GM19324 (cell line): Measurements from ENCODE around the gene PIAS2.
A peak's percentile ranks its signal among the peaks of the same experiment; 100 is the strongest.
"Not testable (repeated sequence)": the region's sequence is repeated elsewhere in the genome, so short reads cannot be mapped to it uniquely, and the experiment has no call there.

Source experiments
- ATAC-seq: cut with Tn5 transposase; IDR thresholded peaks from one replicate; pipeline ENCODE4 v1.9.1; 2021; ENCODE audit warnings: mild to moderate bottlenecking, moderate library complexity; ENCODE audit not compliant: unreplicated experiment, low FRiP score

The PIAS2 gene, protein sequence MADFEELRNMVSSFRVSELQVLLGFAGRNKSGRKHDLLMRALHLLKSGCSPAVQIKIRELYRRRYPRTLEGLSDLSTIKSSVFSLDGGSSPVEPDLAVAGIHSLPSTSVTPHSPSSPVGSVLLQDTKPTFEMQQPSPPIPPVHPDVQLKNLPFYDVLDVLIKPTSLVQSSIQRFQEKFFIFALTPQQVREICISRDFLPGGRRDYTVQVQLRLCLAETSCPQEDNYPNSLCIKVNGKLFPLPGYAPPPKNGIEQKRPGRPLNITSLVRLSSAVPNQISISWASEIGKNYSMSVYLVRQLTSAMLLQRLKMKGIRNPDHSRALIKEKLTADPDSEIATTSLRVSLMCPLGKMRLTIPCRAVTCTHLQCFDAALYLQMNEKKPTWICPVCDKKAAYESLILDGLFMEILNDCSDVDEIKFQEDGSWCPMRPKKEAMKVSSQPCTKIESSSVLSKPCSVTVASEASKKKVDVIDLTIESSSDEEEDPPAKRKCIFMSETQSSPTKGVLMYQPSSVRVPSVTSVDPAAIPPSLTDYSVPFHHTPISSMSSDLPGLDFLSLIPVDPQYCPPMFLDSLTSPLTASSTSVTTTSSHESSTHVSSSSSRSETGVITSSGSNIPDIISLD

DNA sequence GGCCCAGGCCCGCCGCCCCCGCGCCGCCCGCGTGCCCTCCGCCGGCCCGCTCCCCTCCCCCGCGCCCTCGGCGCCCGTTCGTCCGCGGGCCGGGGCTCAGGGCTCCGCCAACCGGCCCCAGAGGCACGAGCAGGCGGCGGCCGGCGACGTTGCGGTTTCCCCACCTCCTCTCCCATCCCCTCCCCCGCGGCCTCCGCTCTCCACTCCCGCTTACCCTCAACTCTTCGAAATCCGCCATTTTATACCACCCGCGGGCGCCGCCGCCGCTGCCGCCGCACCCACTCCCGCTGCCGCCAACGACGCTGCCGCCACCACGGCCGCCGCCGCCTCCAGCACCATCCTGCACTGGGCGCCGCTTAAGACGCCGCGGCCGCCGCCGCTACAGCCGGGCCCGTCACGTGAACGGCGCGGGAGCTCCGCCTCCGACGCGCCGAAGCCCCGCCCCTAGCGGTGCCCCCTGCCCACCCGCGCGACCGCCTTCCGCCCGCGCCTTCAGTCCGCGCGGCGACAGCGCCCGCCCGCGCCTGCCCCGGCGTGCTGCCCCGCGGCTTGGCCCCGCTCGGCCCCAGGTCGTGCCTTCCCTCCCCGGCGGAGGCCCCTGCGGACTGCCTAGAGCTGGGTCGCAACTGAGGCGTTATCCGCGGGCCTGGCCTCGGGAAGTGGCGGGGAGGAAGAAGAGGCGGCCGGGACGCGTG is at the start of gene PIAS2, which contains the start of gene KATNAL2:
Gene PIAS2 (minus strand): TSS at position 400 of the 695 bp plus-strand sequence. CDS start 162 bp downstream, at position 238.
Gene KATNAL2 (plus strand): TSS at position 495 of the 695 bp plus-strand sequence. CDS start 29,271 bp downstream, outside the sequence.
- peak; percentile 94 for ATAC-seq

DNA sequence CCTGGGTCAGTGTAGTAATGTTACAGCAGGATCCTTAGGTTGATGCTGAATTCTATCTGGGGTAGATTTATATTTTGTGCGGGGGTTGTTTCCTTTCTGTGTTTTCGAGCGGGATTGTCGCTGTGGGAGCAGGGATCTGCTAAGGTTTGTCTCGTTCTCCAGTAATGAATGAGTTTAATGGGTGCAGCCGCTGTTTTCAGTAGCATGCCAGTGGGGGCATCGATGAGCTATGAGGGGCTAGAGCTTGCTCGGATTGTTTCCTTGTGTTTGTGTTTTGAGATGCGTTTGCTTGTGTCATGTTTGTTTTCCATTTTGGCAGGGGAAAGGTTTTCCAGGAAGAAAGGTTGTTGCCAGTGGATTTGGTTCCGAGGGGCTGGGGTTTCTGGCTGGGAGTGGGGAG is 49.0 kb upstream of the PIAS2 start:
- not testable (repeated sequence) for ATAC-seq

DNA sequence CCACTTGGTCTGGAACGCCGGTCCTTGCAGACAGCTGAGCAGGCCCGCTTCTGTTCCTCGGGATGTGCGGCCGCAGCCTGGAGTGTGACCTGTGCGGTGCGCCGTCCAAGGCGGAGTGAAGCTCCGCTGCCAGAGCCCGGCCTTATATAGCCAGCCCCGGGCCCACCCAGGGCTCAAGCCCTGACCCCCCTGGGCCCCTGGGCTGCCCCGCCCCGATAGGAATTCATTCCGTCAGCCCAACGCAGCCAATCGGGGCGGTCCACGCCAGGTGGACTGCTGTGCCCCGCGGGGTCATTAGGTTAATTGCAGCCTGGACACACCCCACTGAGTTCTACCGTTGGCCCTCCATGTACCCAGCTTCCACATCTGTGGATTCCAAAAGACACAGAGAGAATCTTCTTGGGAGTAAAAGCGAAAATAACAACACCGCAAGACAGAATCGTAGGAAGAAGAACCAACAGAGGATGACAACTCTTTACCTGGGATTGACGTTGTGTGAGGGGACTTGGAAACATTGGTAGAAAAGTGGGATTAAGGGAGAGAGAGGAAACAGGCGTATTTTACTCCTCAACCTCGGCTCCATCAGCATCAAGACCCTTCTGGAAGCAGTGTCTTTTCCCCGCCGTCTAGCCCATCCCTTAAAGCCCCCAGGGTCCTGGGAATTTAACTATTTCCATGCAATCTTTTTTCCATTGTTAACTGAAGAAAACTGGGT is 47.4 kb upstream of the PIAS2 start:
- ATAC-seq, result not testable (repeated sequence)

DNA sequence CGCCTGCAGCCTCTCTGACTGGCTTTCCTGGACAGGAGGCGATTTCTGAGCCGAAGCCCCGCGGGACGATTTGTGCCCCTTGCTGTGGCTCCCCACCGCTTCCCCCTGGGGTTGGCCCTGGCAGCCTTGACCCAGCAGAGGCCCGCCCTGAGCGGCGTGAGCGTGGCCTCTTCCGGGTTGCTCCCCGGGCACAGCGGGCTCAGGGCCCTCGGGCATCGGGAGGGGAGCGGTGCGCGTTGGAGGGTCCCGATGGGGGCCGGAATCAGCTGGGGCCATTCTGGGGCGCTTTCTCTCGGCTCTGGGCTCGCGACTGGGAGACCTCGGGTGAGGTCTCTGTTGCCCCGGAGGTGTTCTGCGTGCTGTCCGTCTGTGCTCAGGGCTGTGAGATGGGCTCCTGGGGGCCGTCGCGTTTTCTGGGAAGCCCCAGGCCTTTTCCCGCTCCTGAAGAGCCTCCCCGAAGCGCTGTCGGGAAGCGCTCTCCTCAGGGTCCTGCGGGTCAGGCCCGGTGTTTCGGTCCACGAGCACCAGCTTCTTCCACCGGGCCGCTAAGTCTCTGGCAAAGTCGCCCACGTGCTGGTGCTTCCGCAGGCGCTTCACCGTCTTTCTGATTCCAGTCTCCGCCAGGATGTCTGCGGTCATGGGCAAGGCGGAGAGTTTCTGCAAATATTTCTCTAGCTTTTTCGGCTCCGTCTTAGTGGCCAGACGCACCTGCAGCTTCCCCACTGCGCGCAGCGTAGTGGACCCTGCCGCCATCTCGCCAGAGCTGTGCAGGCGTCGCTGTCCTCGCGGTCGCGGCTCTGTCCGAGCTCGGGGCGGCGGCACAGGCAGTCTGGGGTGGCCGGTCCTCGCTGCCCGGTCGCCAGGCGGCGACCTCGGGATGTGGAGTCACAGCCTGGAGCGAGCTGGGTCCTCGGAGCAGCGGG is 46.6 kb upstream of the PIAS2 start:
- not testable (repeated sequence) for ATAC-seq

DNA sequence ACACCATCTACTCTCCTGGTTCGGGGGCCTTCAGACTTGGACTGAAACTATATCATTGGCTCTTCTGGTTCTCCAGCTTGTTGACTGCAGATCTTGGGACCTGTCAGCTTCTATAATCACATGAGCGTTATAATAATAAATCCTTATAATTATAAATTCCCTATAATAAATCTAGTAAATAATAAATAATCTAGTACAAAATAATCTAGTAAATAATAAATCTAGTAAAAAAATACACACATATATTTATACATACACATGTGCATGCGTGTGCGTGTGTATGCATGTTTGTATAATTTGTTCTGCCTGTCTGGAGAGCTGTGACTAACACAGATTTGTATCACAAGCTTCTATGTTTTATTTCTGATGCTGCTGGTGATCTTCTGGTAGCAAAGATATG is 40.9 kb upstream of the PIAS2 start:
- no peak for ATAC-seq

DNA sequence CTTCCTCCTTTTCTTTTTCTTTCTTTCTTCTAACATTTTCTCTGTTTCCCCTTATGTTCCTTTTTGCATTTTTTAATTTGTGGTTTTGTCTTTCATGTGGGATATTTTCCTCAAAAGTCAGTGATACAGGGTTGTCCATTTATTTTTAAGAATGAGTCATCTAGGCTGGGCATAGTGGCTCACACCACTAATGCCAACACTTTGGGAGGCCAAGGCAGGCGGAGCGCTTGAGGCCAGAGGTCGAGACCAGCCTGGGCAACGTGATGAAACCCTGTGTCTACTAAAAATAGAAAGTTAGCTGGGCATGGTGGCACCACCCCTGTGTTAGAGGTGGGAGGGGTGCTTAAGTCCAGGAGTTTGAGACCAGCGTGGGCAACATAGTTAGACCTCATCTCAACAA is 35.9 kb upstream of the PIAS2 start:
- no peak for ATAC-seq

DNA sequence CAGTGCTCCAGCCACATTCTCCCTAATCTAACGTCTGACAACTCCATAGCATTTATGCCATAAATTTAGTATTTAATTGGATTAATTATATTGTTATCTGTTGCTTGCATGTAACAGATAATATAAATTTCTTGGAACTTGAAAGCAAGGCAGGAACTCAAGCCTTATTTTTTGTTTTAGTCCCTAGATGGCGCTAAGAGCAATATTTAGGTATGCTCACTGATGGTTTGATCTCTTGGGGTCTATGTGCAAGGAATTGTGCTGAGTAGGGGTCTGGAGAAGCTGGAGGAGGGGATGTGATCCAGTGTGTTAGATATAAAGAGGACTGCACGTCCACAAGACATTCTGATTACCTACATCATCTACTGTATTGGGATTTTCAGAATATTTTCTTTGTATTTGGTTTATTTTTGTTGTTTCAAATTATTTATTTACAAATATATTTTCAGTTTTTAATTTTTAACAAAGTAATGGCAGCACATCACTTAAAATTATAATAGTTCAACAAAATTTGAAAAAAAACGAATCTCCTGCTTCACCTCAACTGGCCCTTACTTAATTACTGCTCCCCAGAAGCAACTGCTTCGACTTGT is 32.9 kb upstream of the PIAS2 start:
- no peak for ATAC-seq

DNA sequence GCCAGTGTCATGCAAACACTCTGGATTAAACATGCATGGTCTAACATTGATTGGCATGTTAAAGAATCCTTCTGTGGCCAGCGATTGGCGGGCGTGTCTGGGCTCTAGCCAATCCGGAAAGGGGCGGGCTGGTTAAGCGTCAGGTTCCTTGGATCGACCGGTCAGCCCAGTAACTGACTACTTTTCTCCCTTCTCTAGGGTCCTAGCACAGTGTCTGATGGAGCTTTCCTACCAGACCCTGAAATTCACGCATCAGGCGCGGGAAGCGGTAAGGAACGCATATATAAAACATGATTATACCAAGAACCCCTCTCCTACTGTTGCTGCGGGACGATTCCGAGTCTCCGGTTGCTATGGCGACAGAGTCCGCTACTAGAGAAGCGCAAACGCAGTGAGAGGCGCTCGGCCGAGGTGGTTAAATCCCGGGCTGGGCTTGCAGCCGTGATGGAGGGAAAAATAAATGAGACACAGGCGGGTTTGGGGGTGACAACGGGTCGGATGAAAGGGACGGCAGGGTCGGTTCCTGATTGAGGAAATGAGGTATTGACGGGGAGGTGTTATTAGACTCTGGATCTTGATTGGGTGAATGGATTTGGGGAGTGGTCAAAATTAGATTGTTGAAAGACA is 29.5 kb upstream of the PIAS2 start:
- peak; percentile 87 for ATAC-seq

DNA sequence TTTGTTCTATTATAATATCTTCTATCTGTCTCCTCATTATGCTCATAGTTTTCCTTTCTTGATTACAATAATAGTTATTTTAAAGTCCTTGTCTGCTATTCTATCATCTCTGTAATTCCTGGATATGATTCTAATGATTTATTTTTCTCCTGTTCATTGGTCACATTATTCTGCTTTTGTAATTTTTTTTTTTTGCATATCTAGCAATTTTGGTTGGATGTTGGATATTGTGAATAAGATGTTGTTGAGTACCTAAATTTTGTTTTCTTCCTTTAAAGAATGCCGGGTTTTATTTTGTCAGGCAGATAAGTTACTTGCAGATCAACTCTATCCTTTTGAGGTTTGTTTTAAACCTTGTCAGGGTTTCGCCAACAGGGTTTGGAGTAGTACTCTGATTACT is 25.3 kb upstream of the PIAS2 start:
- no peak for ATAC-seq

DNA sequence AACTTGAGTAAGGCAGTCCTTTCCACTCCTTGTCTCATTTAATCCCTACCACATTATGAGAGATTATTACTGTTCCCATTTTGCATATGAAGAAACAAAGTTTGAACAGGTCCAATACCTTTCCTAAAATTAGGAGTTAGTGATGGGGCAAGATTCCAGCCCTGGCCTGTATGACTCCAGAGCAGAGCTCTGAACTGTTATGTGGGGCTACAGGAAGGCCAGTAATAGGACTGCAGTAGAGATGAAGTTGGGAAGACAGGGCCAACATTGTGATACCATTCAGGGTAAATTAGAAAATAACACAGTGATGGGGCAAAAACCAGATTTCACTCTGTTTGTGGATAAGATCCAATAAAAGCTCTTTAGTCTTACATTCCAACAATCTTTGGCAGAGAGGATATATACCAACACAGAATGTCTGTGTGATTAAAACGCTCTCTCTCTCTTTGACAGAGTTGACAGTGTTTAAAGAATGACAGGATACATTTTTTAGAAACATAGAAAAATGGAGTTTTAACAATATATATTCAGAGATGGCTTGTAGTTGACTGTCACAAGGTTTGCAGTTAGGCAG is 22.8 kb upstream of the PIAS2 start:
- no peak for ATAC-seq

DNA sequence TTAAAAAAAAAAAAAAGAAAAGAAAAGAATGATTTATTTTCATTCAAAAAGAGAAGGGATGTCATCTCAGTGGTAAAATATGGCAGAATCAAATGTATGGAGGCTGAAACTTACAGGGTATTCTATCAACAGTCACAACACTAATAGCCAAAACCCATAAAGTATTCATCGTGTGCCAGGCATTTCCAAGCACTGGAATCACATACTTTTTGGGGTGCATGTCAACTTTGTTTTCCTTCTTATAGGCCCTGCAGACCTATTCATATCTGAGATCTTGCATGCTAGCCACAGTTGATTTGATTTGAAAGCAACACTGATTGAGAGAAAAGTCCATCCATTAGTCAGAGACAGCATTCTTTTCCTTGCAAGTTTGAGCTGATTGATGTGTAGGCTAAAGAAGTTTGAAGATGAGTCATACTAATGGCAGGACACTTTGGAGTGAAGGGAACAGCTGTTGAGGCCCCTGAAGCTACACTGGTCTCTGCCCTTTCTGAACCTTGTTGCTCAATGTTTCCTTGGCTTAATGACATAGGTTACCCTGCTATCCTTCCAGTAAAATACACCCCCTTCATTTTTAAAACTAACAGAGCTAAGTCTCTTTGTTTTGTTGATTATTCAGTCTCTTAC is 22.1 kb upstream of the PIAS2 start:
- no peak for ATAC-seq

DNA sequence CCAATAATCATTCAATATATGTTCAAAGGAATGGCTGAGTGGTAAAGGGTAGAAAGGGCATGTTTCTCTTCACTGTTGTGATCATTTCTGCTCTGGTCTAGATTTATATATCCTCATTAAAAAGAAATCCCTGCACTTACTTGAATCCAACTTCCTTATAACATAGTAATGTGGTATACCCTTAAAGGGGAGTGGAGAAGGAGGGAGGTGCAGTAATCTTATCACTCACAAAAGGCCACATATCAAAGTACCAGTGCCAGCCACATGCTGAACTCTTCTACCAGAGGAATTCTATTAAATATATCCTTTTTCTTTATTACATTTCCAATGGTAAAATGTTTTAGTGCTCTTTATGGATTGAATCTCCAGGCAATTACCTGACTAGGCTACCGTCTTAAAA is 3.3 kb upstream of the PIAS2 start:
- ATAC-seq, result no peak

DNA sequence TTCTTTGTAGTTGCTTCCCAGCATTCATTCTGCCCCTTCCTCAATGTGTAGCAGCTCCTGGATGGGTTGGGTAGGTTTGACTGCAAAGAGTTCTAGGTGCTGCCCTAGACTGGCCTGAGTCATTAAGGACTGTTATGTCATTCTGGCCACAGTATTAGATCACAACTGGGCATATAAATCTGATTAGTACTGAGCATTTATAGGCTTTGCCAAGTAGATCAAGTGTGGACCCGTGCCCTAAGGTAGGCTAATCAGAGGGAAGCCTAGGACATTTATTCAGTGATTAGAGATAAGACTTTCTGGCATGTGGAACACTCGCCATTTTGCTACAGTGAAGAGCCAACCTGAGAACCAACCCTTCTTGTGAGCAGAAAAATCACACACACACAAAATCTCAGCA is 2.8 kb upstream of the PIAS2 start:
- no peak for ATAC-seq

DNA sequence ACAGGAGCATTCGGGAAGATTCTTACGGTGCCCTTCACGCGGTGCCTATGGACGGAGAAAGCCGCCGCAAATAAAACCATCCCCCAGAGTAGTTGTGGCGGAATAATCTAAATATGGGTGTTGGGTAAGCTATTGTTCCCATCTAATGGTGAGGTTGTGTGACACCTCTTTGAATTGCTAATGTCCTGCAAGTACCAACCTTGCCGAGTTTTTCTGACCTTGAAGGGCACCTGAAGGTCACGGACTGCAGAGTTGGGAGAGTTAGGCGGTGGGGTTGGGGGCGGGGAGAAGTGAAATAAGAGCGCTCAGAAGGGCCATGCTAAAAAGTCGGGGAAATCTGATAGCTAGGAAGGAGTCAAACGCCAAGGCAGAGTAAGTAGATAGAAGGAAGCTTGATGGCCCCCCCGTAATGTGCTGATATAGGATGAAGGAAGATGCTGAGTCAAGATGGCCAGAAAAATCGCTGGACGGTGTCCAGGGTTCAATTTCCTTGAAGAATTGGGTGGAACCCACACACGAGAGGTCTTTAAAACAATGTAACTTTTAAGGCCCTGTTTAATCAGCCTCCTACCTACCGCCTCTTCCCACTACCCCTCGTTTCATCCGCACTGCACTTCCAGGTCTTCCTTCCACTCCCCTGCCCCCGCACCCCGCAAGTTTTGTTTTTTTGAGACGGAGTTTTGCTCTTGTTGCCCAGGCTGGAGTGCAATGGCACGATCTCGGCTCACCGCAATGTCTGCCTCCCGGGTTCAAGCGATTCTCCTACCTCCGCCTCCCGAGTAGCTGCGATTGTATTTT is 695 bp upstream of the PIAS2 start:
- ATAC-seq, result no peak

DNA sequence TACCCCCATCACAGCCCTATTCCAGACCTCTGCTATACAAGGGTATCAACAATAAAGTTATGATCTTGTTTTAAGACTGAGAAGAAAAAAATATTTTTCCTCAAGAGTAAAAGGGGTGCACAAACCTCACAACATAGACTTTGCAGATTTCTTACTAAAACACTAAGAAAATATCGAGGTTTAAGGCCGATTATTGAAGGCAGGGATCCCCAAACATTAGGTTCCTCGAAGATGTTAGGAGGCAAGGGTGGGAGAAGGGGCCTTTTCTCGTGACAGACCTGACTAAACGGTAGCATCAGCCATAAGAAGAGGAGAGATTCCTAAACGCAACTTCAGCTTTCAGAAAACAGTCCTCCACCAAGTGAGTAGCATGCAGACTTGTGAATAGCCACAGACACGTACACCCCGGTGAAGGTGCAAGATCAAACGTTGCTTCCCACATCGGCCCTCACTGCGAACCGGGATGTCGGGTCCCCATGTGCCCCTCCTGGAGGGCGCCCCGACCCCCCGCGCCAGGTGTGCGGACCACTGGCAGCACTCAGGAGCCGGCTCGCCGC is 678 bp downstream of the PIAS2 start:
- ATAC-seq, result no peak

DNA sequence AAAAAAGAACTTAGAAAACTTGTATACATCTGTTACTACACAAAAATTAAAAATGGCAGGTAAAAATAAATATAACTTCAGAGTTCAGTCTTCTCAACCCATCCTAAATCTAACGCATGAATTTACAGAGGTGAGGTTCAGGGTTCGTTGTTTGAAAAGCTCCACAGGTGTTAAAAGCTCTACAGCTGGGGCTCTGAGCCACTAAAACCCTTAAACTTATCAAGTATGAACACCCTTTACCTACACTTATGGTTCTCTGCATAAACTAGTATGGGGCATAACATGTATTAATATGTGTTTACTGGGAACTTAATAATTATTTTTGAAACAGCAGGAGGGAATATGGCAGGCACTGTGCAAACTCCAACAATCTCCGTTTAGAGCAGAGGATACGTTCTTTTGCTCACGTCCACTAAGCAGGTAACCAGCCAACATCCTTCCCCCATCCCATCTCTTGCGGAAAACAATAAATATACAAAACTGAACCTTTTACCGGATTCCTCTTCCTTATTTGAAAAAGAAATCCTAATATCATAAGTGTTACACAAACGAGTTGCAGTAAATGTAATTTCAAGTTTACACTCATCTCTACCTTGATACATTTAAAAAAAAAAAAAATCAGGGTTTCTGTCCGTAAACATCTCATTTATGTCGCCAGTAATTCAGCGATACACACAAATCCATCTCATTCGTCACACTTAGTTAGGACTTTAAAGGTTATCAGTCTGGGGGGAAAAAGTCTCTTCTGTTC is 1.3 kb downstream of the PIAS2 start:
- no peak for ATAC-seq
